Astrocyte of the cerebellum (primary cell): Measurements from ENCODE around the gene AGAP1.

ENCODE experiments used
- DNase-seq: peaks from one replicate; pipeline ENCODE4 v3.0.0-alpha.2; 2011; ENCODE audit warnings: low read depth
- H3K4me3 ChIP-seq: 2 replicates; pipeline ENCODE4 v1.5.1; 2011; ENCODE audit warnings: mild to moderate bottlenecking, low read depth, low read length, moderate library complexity
- in situ Hi-C: cut with HindIII; loops from 2 replicates; pipeline ENCODE4 v1.10.0; 2017; ENCODE audit warnings: low sequenced_read_pairs
- TF ChIP-seq, protein P1 (sequence below): IDR thresholded peaks from 2 replicates; pipeline ENCODE4 v1.5.1; 2012; ENCODE audit warnings: low read length, low read depth, moderate library complexity, mild to moderate bottlenecking; ENCODE audit errors: missing control alignments

The AGAP1 gene

DNA sequence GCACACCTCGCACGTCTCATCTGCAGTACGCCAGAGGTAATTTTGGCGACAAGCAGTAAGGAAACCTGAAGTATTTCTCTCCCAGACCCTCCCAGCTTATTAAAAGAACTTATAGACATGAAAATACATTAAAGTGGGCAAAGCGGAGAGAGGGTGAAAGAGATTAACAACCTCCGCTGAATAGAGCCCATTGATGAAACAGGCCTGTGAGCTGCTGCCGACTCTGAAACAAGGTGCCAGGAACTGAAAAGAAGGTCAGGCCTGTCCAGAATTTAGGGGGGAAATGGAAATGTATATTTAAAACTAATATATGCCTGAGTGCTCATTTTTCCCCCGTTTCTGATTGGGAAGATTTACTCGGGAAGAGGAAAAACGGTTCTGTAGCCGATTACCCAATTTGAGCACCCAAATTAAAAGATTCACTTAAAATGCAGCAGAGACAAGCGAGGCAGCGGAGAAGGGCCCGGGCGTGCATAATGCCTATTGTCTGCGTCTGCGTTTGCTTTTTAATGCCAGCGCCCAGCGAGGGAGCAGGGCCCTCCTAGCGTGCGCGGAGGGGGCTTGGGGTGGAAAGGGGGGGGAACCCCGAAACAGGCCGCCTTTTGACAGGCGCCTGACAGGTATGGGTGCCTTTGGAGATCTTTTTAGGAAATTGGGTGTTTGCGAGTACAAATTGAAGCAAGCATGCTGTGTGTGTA, 358.1 kb downstream of the AGAP1 start:
- TF ChIP-seq, protein P1, sequence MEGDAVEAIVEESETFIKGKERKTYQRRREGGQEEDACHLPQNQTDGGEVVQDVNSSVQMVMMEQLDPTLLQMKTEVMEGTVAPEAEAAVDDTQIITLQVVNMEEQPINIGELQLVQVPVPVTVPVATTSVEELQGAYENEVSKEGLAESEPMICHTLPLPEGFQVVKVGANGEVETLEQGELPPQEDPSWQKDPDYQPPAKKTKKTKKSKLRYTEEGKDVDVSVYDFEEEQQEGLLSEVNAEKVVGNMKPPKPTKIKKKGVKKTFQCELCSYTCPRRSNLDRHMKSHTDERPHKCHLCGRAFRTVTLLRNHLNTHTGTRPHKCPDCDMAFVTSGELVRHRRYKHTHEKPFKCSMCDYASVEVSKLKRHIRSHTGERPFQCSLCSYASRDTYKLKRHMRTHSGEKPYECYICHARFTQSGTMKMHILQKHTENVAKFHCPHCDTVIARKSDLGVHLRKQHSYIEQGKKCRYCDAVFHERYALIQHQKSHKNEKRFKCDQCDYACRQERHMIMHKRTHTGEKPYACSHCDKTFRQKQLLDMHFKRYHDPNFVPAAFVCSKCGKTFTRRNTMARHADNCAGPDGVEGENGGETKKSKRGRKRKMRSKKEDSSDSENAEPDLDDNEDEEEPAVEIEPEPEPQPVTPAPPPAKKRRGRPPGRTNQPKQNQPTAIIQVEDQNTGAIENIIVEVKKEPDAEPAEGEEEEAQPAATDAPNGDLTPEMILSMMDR = no peak
- no peak overlapping the region for H3K4me3 ChIP-seq
- in situ Hi-C loops = no loop called here
- DNase-seq = no peak

DNA sequence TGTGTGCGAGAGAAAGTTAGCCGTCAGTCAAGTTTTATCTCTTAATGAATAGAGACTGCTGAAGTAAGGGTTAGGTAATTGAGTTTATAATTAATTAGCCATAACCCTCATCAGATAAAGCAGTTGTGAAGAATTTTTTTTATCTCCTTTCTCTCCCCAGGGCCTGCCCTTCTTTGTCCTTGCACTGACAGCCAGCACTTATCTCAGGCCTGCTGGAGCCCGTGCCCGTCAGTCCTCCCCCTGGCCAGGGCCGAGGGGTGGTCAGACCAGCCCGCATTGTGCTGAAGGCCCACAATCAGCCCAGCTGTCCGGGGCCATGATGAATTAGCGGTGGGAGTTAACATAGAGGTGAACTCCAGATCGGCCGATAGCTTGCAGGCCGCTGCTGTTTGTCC, 358.7 kb downstream of the AGAP1 start:
- DNase-seq = no peak
- H3K4me3 ChIP-seq = no peak overlapping the region
- TF ChIP-seq, protein P1 = no peak
- in situ Hi-C loops = no loop called here

DNA sequence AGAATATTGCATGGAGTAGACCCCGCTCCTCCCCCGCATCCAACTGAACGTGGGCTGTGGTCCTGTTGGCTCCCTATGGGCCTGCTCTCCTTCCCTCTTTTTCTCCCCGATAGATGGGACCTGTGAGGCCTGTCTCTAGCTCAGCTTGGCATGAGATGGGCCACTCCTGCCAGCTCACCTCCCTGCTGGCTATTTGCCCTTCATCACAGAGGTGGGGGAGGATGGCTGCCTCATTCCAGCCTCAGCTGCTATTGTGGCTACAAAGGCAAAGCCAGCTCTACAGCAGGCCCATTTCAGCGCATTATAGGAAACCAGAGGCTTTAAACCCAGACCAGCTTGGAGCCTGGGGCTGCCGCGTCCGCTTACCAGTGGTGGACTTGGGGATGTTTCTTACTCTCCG, 360.4 kb downstream of the AGAP1 start:
- H3K4me3 ChIP-seq = no peak overlapping the region
- no peak for DNase-seq
- TF ChIP-seq, protein P1 = no peak
- in situ Hi-C loops = no loop called here

DNA sequence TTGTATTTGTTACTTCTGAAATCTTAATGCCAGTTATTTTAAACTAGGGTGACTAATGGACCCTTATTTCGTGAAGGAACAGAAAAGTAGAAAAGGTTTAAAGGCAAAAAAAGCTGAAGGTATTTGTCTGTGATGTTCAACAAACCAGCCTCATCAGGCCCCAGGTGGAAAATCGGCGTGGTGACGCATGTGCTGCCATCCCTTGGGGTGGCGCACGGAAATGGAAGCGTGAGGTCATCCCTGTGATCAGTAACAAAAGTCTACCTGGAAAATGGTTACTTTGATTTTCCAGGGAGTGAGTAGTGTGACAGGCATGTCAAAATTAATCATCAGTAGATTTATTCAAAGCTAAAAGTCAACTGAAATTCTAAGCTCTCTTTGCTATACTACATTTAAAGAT, 361.2 kb downstream of the AGAP1 start:
- TF ChIP-seq, protein P1 = no peak
- DNase-seq = no peak
- H3K4me3 ChIP-seq = no peak overlapping the region
- in situ Hi-C loops = no loop called here

DNA sequence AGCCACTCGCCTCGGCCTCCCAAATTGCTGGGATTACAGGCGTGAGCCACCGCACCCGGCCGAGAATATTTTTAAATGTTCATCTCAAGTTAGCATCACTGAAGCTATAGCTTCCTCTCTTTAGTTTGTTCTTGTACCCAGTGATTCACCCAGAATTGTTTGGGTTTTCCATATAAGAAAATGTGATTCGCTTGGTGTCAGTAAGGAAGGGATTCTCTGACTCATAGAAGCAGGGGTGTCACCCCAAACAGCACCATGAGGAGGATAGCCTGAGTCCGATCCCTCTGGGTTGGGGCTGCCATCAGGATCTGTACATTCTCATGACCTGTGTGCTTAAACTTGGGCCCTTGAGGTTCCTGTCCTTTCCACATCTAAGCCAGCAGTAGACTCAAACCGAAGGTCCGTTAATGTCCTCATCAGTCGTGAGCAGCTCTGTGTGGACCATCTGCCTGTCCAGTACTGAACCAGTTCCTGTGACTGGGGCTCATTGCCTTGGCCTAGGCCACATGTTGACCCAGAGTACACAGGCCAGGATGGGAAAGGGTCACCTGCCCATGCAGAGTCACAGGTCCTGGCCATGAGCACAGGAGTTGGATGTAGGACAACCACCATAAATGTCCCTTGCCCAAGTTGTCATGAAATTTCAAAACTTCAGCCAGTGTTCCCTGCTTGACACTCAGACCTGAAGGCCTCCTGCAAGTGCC, 362.5 kb downstream of the AGAP1 start:
- TF ChIP-seq, protein P1 = no peak
- no peak for DNase-seq
- in situ Hi-C loops = no loop called here
- H3K4me3 ChIP-seq = no peak overlapping the region

DNA sequence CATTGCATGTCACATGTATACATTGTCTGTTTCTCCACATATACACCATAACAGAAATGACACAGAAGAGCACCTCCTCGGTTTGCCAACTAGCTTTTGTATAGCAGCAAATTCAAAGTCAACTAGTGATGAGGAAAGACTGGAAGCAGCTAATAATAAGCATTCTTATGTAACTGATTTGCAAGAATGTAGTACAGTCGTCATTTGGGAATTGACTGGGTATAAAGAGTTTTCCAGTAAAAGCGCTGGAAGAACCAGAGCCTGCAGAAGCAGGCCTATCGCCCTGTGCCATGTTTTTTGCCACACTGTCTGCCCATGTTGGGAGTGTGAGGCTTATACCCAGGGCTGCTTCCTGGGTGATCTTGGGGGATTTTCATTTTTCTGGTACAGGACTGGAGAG, 363.8 kb downstream of the AGAP1 start:
- in situ Hi-C loops = no loop called here
- no peak overlapping the region for H3K4me3 ChIP-seq
- no peak for DNase-seq
- TF ChIP-seq, protein P1 = no peak
